Thyroid gland (tissue), 4 donors: Measurements from ENCODE around the gene MYO3A.

ENCODE experiments used
- POLR2A ChIP-seq, 2 donors: fragments of 450-650 bp; IDR thresholded peaks; one replicate each; pipeline ENCODE4 v1.6.1; 2017; ENCODE audit warnings: antibody characterized with exemption in 2 of 2, mild to moderate bottlenecking in 2 of 2, moderate library complexity in 1 of 2
- TF ChIP-seq, protein P1 (sequence below), 6 experiments: fragments of 200-600 bp in 3 of 6; fragments of 450-650 bp in 3 of 6; sonication (generic) in 3 of 6; IDR thresholded peaks; one replicate each; pipeline ENCODE4 v1.5.1; 2016 to 2019; ENCODE audit warnings: antibody characterized with exemption in 6 of 6, mild to moderate bottlenecking in 2 of 6, inconsistent platforms in 1 of 6, moderate library complexity in 1 of 6

GRCh38 chr10:26214004-26214403 lies 280.0 kb downstream of the MYO3A start:
- TF ChIP-seq, protein P1, sequence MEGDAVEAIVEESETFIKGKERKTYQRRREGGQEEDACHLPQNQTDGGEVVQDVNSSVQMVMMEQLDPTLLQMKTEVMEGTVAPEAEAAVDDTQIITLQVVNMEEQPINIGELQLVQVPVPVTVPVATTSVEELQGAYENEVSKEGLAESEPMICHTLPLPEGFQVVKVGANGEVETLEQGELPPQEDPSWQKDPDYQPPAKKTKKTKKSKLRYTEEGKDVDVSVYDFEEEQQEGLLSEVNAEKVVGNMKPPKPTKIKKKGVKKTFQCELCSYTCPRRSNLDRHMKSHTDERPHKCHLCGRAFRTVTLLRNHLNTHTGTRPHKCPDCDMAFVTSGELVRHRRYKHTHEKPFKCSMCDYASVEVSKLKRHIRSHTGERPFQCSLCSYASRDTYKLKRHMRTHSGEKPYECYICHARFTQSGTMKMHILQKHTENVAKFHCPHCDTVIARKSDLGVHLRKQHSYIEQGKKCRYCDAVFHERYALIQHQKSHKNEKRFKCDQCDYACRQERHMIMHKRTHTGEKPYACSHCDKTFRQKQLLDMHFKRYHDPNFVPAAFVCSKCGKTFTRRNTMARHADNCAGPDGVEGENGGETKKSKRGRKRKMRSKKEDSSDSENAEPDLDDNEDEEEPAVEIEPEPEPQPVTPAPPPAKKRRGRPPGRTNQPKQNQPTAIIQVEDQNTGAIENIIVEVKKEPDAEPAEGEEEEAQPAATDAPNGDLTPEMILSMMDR (IDR thresholded peaks at IDR 0.05) = no peak
- no peak for TF ChIP-seq POLR2A (IDR thresholded peaks at IDR 0.05)
